ENCODE results near the gene FOXN3. TPM values are rescaled to one million over a fixed set of nuclear protein-coding genes. Genes with fewer than 3 reads are reported as not detected.

The FOXN3 gene
- total RNA-seq, 4 donors from 2014 or later, result 118 to 211 (median 167) TPM

- no peak overlapping the region for H3K4me3 ChIP-seq (ENCODE audit: low read depth, poor library complexity, severe bottlenecking)
- 71 to 73% methylated on average over 9 of the region's 9 CpGs for WGBS, 2 donors
- intact Hi-C loops (cut with DNase I; ENCODE audit: low total_unique reads), result no loop called here
- DNase-seq (ENCODE audit: low spot score in 2 of 2), result peak in 1 of 2 donors; percentile 15
- TF ChIP-seq CTCF (IDR thresholded peaks at IDR 0.05) (no peak), POLR2A (IDR thresholded peaks at IDR 0.05) (no peak)
Measured at GRCh38 chr14:89386212-89386886, 30.7 kb downstream of the FOXN3 start.

- intact Hi-C loops (cut with DNase I; ENCODE audit: low total_unique reads), result no loop called here
- H3K4me3 ChIP-seq (ENCODE audit: low read depth, poor library complexity, severe bottlenecking), result no peak overlapping the region
- WGBS, 2 donors, result 90 to 98% methylated on average over 3 of the region's 3 CpGs
- DNase-seq (ENCODE audit: low spot score in 2 of 2), result peak in 1 of 2 donors; percentile 49
- TF ChIP-seq CTCF (IDR thresholded peaks at IDR 0.05) (no peak), POLR2A (IDR thresholded peaks at IDR 0.05) (no peak)
Measured at GRCh38 chr14:89384636-89385035, 32.4 kb downstream of the FOXN3 start.

GRCh38 chr14:89384023-89384422, 33.0 kb downstream of the FOXN3 start:
- 72 to 95% methylated on average over 3 of the region's 3 CpGs for WGBS, 2 donors
- intact Hi-C loops (cut with DNase I; ENCODE audit: low total_unique reads), result no loop called here
- H3K4me3 ChIP-seq (ENCODE audit: low read depth, poor library complexity, severe bottlenecking), result no peak overlapping the region
- no peak for TF ChIP-seq CTCF (IDR thresholded peaks at IDR 0.05)
- TF ChIP-seq POLR2A (IDR thresholded peaks at IDR 0.05), result no peak
- peak in 1 of 2 donors; percentile 59 for DNase-seq (ENCODE audit: low spot score in 2 of 2)

GRCh38 chr14:89382901-89383845, 33.9 kb downstream of the FOXN3 start:
- peak in 1 of 2 donors; percentile 54 for DNase-seq (ENCODE audit: low spot score in 2 of 2)
- intact Hi-C loops (cut with DNase I; ENCODE audit: low total_unique reads), result no loop called here
- 76 to 80% methylated on average over 14 of the region's 14 CpGs for WGBS, 2 donors
- no peak overlapping the region for H3K4me3 ChIP-seq (ENCODE audit: low read depth, poor library complexity, severe bottlenecking)
- TF ChIP-seq CTCF (IDR thresholded peaks at IDR 0.05) (no peak), POLR2A (IDR thresholded peaks at IDR 0.05) (no peak)

- intact Hi-C loops (cut with DNase I; ENCODE audit: low total_unique reads), result no loop called here
- TF ChIP-seq POLR2A (IDR thresholded peaks at IDR 0.05) (no peak), CTCF (IDR thresholded peaks at IDR 0.05) (no peak)
- 85 to 87% methylated on average over 5 of the region's 5 CpGs for WGBS, 2 donors
- H3K4me3 ChIP-seq (ENCODE audit: low read depth, poor library complexity, severe bottlenecking), result no peak overlapping the region
- DNase-seq (ENCODE audit: low spot score in 2 of 2), result peak in 1 of 2 donors; percentile 14
Measured at GRCh38 chr14:89382487-89382886, 34.5 kb downstream of the FOXN3 start.

Measured in lower leg skin (tissue), 4 donors.